SH-SY5Y (cell line): ENCODE data around the gene ZNF239.

Experiments used
- GATA2 ChIP-seq: IDR thresholded peaks from 2 replicates; pipeline ENCODE4 v1.6.1; 2011; ENCODE audit warnings: mild to moderate bottlenecking, low read depth, low read length
- GATA3 ChIP-seq: IDR thresholded peaks from 2 replicates; pipeline ENCODE4 v1.6.1; 2011; ENCODE audit warnings: low read depth, mild to moderate bottlenecking, low read length, moderate library complexity

DNA sequence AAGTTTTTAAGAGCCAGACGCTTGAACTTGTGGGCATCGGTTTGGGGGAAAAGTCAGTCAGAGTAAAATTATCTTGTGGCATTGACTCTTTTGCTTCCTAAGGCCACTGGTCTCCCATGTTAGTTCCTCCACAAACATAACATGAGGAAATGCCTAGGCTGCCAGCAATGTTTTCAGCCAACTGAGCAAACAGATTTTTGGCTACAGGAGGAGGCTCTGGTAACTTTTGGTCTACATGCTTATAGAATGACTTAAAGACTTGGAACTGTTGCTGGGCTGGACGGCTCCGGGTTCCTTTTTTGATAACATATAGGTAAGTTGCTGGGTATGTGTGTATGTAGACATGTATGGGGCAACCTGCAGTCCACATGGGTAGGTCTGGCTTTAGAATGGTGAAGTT lies 9.6 kb upstream of the ZNF239 start:
- TF ChIP-seq GATA3: no peak
- no peak for TF ChIP-seq GATA2
